Stimulated activated CD8-positive, alpha-beta memory T cell treated with anti-CD3 and anti-CD28 coated beads, Interleukin-7, amount 100 ng/mL, for 1 hour (primary cell): ENCODE results near the gene FBH1.
A peak's percentile ranks its signal among the peaks of the same experiment; 100 is the strongest.
"Not testable (repeated sequence)": the region's sequence is repeated elsewhere in the genome, so short reads cannot be mapped to it uniquely, and the experiment has no call there.

ENCODE experiments used
- DNase-seq, 2 donors: peaks; one replicate each; pipeline ENCODE4 v3.0.0-alpha.2; 2020; ENCODE audit warnings: low read depth in 2 of 2

The FBH1 gene

GRCh38 chr10:5959581-5960069 lies 69.6 kb downstream of the FBH1 start:
- DNase-seq, result no peak

GRCh38 chr10:5960070-5960972 lies 70.3 kb downstream of the FBH1 start:
- no peak for DNase-seq

- not testable (repeated sequence) for DNase-seq
Measured at GRCh38 chr10:5960973-5961275, 70.9 kb downstream of the FBH1 start.

GRCh38 chr10:5961405-5962100 lies 71.5 kb downstream of the FBH1 start:
- DNase-seq, result no peak

- DNase-seq, result not testable (repeated sequence)
Measured at GRCh38 chr10:5962358-5962940, 72.4 kb downstream of the FBH1 start.

- DNase-seq, result no peak
Measured at GRCh38 chr10:5963071-5963470, 73.0 kb downstream of the FBH1 start.

GRCh38 chr10:5963591-5963990 lies 73.5 kb downstream of the FBH1 start:
- no peak for DNase-seq

GRCh38 chr10:5964736-5965135 lies 74.7 kb downstream of the FBH1 start:
- no peak for DNase-seq

GRCh38 chr10:5965266-5965665 lies 75.2 kb downstream of the FBH1 start:
- no peak for DNase-seq

GRCh38 chr10:5968037-5968680 lies 78.1 kb downstream of the FBH1 start:
- DNase-seq, result no peak

GRCh38 chr10:5968681-5969453 lies 78.8 kb downstream of the FBH1 start:
- no peak for DNase-seq

GRCh38 chr10:5970066-5970465 lies 80.0 kb downstream of the FBH1 start:
- DNase-seq, result no peak

- DNase-seq, result no peak
Measured at GRCh38 chr10:5970527-5970926, 80.5 kb downstream of the FBH1 start.

GRCh38 chr10:5971315-5971832 lies 81.3 kb downstream of the FBH1 start:
- DNase-seq, result no peak

- DNase-seq, result no peak
Measured at GRCh38 chr10:5971886-5972285, 81.8 kb downstream of the FBH1 start.

- DNase-seq, result no peak
Measured at GRCh38 chr10:5973069-5973468, 83.0 kb downstream of the FBH1 start.

- DNase-seq, result peak in 1 of 2 donors; percentile 7
Measured at GRCh38 chr10:5975641-5976473, 85.8 kb downstream of the FBH1 start.

- peak in 1 of 2 donors; percentile 6 for DNase-seq
Measured at GRCh38 chr10:5976512-5977470, 86.7 kb downstream of the FBH1 start.
